ENCODE results near the gene ANGEL2. TPM values are rescaled to one million over a fixed set of nuclear protein-coding genes. Genes with fewer than 3 reads are reported as not detected.

Gene ANGEL2
- total RNA-seq, 1 donor from 2014 or later: 21.2 TPM

GRCh38 chr1:212987702-212988322 lies 27.9 kb downstream of the ANGEL2 start:
- H3K27ac Mint-ChIP-seq (ENCODE audit: unreplicated experiment): no peak overlapping the region
- H3K9me3 Mint-ChIP-seq (ENCODE audit: low read depth): no peaks in the 10 kb centered on the region
- no peak for DNase-seq (ENCODE audit: low spot score)
- H3K4me1 Mint-ChIP-seq (ENCODE audit: low read depth): no peaks in the 10 kb centered on the region
- H3K27me3 Mint-ChIP-seq (ENCODE audit: low read depth): no peaks in the 10 kb centered on the region
- H3K4me3 Mint-ChIP-seq (ENCODE audit: unreplicated experiment): no peak overlapping the region
- peaks cover 7% of the 10 kb centered on the region for H3K36me3 Mint-ChIP-seq (ENCODE audit: low read depth)
- no peak for TF ChIP-seq CTCF (IDR thresholded peaks at IDR 0.05)

GRCh38 chr1:212986551-212986950 lies 29.1 kb downstream of the ANGEL2 start:
- H3K4me1 Mint-ChIP-seq (ENCODE audit: low read depth): peaks cover 7% of the 10 kb centered on the region
- H3K27ac Mint-ChIP-seq (ENCODE audit: unreplicated experiment): no peak overlapping the region
- TF ChIP-seq CTCF (IDR thresholded peaks at IDR 0.05): no peak
- DNase-seq (ENCODE audit: low spot score): no peak
- no peaks in the 10 kb centered on the region for H3K27me3 Mint-ChIP-seq (ENCODE audit: low read depth)
- H3K9me3 Mint-ChIP-seq (ENCODE audit: low read depth): no peaks in the 10 kb centered on the region
- peaks cover 3% of the 10 kb centered on the region for H3K36me3 Mint-ChIP-seq (ENCODE audit: low read depth)
- H3K4me3 Mint-ChIP-seq (ENCODE audit: unreplicated experiment): no peak overlapping the region

- Mint-ChIP-seq H3K27ac (ENCODE audit: unreplicated experiment) (no peak overlapping the region), H3K9me3 (ENCODE audit: low read depth) (no peaks in the 10 kb centered on the region), H3K4me1 (ENCODE audit: low read depth) (peaks cover 20% of the 10 kb centered on the region), H3K36me3 (ENCODE audit: low read depth) (peaks cover under 1% of the 10 kb centered on the region), H3K4me3 (ENCODE audit: unreplicated experiment) (no peak overlapping the region), H3K27me3 (ENCODE audit: low read depth) (no peaks in the 10 kb centered on the region)
- no peak for TF ChIP-seq CTCF (IDR thresholded peaks at IDR 0.05)
- no peak for DNase-seq (ENCODE audit: low spot score)
Measured at GRCh38 chr1:212984522-212985291, 31.0 kb downstream of the ANGEL2 start.

- Mint-ChIP-seq H3K27ac (ENCODE audit: unreplicated experiment) (no peak overlapping the region), H3K4me3 (ENCODE audit: unreplicated experiment) (no peak overlapping the region), H3K4me1 (ENCODE audit: low read depth) (peaks cover 20% of the 10 kb centered on the region), H3K27me3 (ENCODE audit: low read depth) (no peaks in the 10 kb centered on the region), H3K9me3 (ENCODE audit: low read depth) (no peaks in the 10 kb centered on the region), H3K36me3 (ENCODE audit: low read depth) (no peaks in the 10 kb centered on the region)
- no peak for TF ChIP-seq CTCF (IDR thresholded peaks at IDR 0.05)
- DNase-seq (ENCODE audit: low spot score): no peak
Measured at GRCh38 chr1:212983482-212983881, 32.2 kb downstream of the ANGEL2 start.

GRCh38 chr1:212982430-212983152 lies 33.1 kb downstream of the ANGEL2 start:
- no peaks in the 10 kb centered on the region for H3K36me3 Mint-ChIP-seq (ENCODE audit: low read depth)
- H3K27ac Mint-ChIP-seq (ENCODE audit: unreplicated experiment): no peak overlapping the region
- no peaks in the 10 kb centered on the region for H3K9me3 Mint-ChIP-seq (ENCODE audit: low read depth)
- no peaks in the 10 kb centered on the region for H3K27me3 Mint-ChIP-seq (ENCODE audit: low read depth)
- no peak for DNase-seq (ENCODE audit: low spot score)
- TF ChIP-seq CTCF (IDR thresholded peaks at IDR 0.05): no peak
- no peak overlapping the region for H3K4me3 Mint-ChIP-seq (ENCODE audit: unreplicated experiment)
- peaks cover 20% of the 10 kb centered on the region for H3K4me1 Mint-ChIP-seq (ENCODE audit: low read depth)
